ENCODE measurements around the gene TPD52L2. TPM values are rescaled to one million over a fixed set of nuclear protein-coding genes. Genes with fewer than 3 reads are reported as not detected.
A peak's percentile ranks its signal among the peaks of the same experiment; 100 is the strongest.

Gene TPD52L2
- polyA plus RNA-seq, 3 donors, result 137 to 167 (median 144) TPM

DNA sequence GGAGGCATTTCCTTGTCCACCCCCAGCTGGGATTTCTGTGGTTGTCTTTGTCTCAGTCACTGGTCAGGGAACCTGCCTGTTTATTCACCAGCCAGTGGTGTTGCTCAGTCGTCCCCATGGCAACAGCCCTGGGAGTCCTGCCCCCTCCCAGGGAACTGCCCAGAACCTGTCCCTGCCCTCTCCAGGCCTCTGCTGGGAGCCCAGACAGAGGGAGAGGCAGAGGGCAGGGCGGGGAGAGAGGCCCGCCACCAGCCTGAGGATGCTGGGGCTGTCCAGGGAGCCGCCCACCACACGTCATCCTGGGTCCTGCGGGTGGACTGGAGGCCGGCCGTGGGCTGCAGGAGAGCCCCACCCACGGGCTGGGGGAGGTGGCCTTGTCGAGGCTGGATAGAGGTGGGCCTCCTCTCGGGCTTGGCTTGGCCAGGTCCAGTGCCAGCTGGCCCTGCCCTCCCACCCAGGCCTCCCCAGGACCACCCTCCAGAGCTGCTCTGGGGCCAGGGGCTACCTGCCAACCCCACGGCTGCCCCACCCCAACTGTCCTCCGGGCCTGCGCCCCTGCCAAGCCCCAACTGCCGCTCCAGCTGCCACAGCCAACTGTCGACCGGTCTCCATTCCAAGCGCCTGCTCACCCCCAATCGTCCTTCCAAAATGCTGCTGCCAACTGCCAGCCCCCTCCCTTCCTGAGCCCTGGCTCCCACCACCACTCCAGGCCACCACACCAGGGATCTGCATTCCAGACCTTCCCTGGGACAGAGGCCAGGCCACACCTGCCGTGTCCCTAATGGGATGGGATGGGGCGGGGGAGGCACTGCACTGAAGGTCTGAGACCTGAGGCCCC lies 29.8 kb upstream of the TPD52L2 start:
- Mint-ChIP-seq H3K4me1 (peaks cover 4% of the 10 kb centered on the region), H3K4me3 (peak overlapping the region in 1 of 2 donors; percentile 7), H3K27me3 (ENCODE audit: low read depth in 3 of 3) (peaks cover 22 to 37% (median 30%) of the 10 kb centered on the region in 3 donors), H3K27ac (no peak overlapping the region), H3K9me3 (peaks cover 0 to 2% (median 0%) of the 10 kb centered on the region in 7 donors), H3K36me3 (no peaks in the 10 kb centered on the region)
- Histone ChIP-seq H3K9me3 (replicated peaks in 1 of 2; ENCODE audit: control insufficient read depth in 1 of 2, insufficient read depth in 1 of 2, low read length in 2 of 2) (no peaks in the 10 kb centered on the region), H3K4me2 (replicated peaks; ENCODE audit: extremely low read depth, low read length, poor library complexity, severe bottlenecking) (no peak overlapping the region), H3K27me3 (ENCODE audit: control insufficient read depth in 2 of 2, insufficient read depth in 2 of 2, low read length in 2 of 2) (peaks cover 9 to 26% of the 10 kb centered on the region in 2 donors), H3K9ac (ENCODE audit: insufficient read depth, low read length, poor library complexity, severe bottlenecking) (no peak overlapping the region), H3K4me1 (ENCODE audit: control insufficient read depth in 1 of 2, insufficient read depth in 2 of 2, low read length in 2 of 2) (peaks cover 0 to 11% of the 10 kb centered on the region in 2 donors), H3K79me2 (ENCODE audit: insufficient read depth, low read length) (no peaks in the 10 kb centered on the region), H3K36me3 (replicated peaks in 1 of 2; ENCODE audit: control insufficient read depth in 1 of 2, insufficient read depth in 2 of 2, low read length in 2 of 2) (no peaks in the 10 kb centered on the region), H3K27ac (ENCODE audit: low read depth in 1 of 2, low read length in 2 of 2) (no peak overlapping the region), H3K4me3 (replicated peaks in 1 of 3; ENCODE audit: low read depth in 2 of 3, low read length in 3 of 3) (no peak overlapping the region), H2AFZ (ENCODE audit: insufficient read depth, low read depth, low read length, poor library complexity, severe bottlenecking) (no peak overlapping the region), H4K20me1 (ENCODE audit: insufficient read depth, low read length) (no peaks in the 10 kb centered on the region)
- WGBS (ENCODE audit: insufficient coverage), result 85% methylated on average over 16 of the region's 21 CpGs
- TF ChIP-seq, protein P1, sequence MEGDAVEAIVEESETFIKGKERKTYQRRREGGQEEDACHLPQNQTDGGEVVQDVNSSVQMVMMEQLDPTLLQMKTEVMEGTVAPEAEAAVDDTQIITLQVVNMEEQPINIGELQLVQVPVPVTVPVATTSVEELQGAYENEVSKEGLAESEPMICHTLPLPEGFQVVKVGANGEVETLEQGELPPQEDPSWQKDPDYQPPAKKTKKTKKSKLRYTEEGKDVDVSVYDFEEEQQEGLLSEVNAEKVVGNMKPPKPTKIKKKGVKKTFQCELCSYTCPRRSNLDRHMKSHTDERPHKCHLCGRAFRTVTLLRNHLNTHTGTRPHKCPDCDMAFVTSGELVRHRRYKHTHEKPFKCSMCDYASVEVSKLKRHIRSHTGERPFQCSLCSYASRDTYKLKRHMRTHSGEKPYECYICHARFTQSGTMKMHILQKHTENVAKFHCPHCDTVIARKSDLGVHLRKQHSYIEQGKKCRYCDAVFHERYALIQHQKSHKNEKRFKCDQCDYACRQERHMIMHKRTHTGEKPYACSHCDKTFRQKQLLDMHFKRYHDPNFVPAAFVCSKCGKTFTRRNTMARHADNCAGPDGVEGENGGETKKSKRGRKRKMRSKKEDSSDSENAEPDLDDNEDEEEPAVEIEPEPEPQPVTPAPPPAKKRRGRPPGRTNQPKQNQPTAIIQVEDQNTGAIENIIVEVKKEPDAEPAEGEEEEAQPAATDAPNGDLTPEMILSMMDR (IDR thresholded peaks at IDR 0.05), result no peak
- intact Hi-C loops (cut with micrococcal nuclease), result no loop called here
- DNase-seq, result peak in 1 of 3 donors; percentile 53

DNA sequence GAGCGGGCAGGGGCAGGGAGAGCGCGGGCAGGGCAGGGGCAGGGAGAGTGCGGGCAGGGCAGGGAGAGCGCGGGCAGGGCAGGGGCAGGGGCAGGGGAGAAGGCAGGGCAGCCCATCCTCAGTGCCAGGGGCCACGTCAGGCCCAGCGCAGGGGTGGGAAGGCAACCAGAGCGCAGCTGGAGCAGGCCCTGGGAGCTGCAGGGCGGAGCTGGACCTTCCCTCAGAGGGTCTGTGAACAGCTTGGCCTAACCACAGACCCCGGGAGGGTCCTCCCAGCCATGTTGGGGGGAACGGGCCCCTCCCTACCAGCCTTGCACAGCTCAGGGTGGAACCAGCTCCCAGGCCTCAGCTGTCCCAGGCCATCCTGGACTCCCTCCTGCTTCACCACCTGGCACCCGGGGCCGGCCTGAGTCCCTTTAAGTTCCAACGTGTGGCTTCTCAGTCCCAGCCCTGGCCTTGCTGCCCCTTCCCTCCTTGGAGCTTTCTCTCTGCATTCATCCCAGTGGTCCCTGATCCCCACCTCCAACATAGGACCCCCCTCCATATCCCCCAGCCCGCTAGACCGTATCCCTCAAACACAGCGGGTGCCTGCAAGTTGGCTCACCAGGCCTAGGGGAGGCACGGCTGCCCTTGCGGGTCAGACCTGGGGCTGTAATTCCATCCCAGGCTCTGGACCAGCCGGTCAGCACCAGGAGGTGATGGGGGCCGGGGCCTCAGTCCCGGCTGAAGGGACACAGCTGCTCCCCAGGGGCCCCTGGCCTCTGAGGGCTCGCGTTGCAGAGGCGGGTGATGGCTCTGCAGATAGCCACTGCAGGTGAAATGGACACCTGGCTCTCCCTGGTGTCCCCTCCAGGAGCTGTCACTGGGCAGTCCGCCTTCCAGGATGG lies 28.4 kb upstream of the TPD52L2 start:
- H4K20me1 ChIP-seq (ENCODE audit: insufficient read depth, low read length), result no peaks in the 10 kb centered on the region
- Mint-ChIP-seq H3K36me3 (no peaks in the 10 kb centered on the region), H3K4me3 (no peak overlapping the region), H3K27me3 (ENCODE audit: low read depth in 3 of 3) (peaks cover 26 to 35% (median 32%) of the 10 kb centered on the region in 3 donors), H3K27ac (no peak overlapping the region), H3K4me1 (peaks cover 4% of the 10 kb centered on the region), H3K9me3 (peaks cover 0 to 2% (median 0%) of the 10 kb centered on the region in 7 donors)
- H3K4me1 ChIP-seq (ENCODE audit: control insufficient read depth in 1 of 2, insufficient read depth in 2 of 2, low read length in 2 of 2), result peaks cover 0 to 8% of the 10 kb centered on the region in 2 donors
- no peak overlapping the region for H3K27ac ChIP-seq (ENCODE audit: low read depth in 1 of 2, low read length in 2 of 2)
- no peak overlapping the region for H3K4me2 ChIP-seq (replicated peaks; ENCODE audit: extremely low read depth, low read length, poor library complexity, severe bottlenecking)
- H3K9me3 ChIP-seq (replicated peaks in 1 of 2; ENCODE audit: control insufficient read depth in 1 of 2, insufficient read depth in 1 of 2, low read length in 2 of 2), result no peaks in the 10 kb centered on the region
- H3K27me3 ChIP-seq (ENCODE audit: control insufficient read depth in 2 of 2, insufficient read depth in 2 of 2, low read length in 2 of 2), result peaks cover 9 to 26% of the 10 kb centered on the region in 2 donors
- H3K79me2 ChIP-seq (ENCODE audit: insufficient read depth, low read length), result no peaks in the 10 kb centered on the region
- no peak overlapping the region for H2AFZ ChIP-seq (ENCODE audit: insufficient read depth, low read depth, low read length, poor library complexity, severe bottlenecking)
- intact Hi-C loops (cut with micrococcal nuclease), result no loop called here
- TF ChIP-seq, protein P1 (IDR thresholded peaks at IDR 0.05), result no peak
- H3K9ac ChIP-seq (ENCODE audit: insufficient read depth, low read length, poor library complexity, severe bottlenecking), result no peak overlapping the region
- no peak overlapping the region for H3K4me3 ChIP-seq (replicated peaks in 1 of 3; ENCODE audit: low read depth in 2 of 3, low read length in 3 of 3)
- DNase-seq, result no peak
- H3K36me3 ChIP-seq (replicated peaks in 1 of 2; ENCODE audit: control insufficient read depth in 1 of 2, insufficient read depth in 2 of 2, low read length in 2 of 2), result no peaks in the 10 kb centered on the region
- 91% methylated on average over 26 of the region's 27 CpGs for WGBS (ENCODE audit: insufficient coverage)
